Epithelial cell of esophagus (primary cell): ENCODE results near the gene MMP24OS.
A peak's percentile ranks its signal among the peaks of the same experiment; 100 is the strongest.

Experiments
- DNase-seq: peaks from one replicate; pipeline ENCODE4 v3.0.0; 2010; ENCODE audit warnings: low read depth
- H3K4me3 ChIP-seq: 2 replicates; pipeline ENCODE4 v1.5.1; 2011; ENCODE audit warnings: mild to moderate bottlenecking, low read length, control low read depth
- CTCF ChIP-seq: IDR thresholded peaks from 2 replicates; pipeline ENCODE4 v1.5.1; 2011; ENCODE audit warnings: low read depth, mild to moderate bottlenecking, low read length, control low read depth, inconsistent platforms; ENCODE audit not compliant: insufficient read depth; ENCODE audit errors: missing control alignments

Gene MMP24OS

GRCh38 chr20:35304956-35305355, 27.0 kb upstream of the MMP24OS start:
- DNase-seq, result no peak
- H3K4me3 ChIP-seq, result no peak overlapping the region
- TF ChIP-seq CTCF, result no peak

GRCh38 chr20:35303735-35304491, 26.0 kb upstream of the MMP24OS start:
- DNase-seq, result peak; percentile 92
- H3K4me3 ChIP-seq, result no peak overlapping the region
- peak; percentile 91 for TF ChIP-seq CTCF

GRCh38 chr20:35303382-35303734, 25.4 kb upstream of the MMP24OS start:
- no peak overlapping the region for H3K4me3 ChIP-seq
- no peak for DNase-seq
- TF ChIP-seq CTCF, result no peak

GRCh38 chr20:35302421-35303335, 24.8 kb upstream of the MMP24OS start:
- H3K4me3 ChIP-seq, result no peak overlapping the region
- peak; percentile 52 for DNase-seq
- no peak for TF ChIP-seq CTCF

- DNase-seq, result no peak
- TF ChIP-seq CTCF, result no peak
- H3K4me3 ChIP-seq, result no peak overlapping the region
Measured at GRCh38 chr20:35301426-35301825, 23.5 kb upstream of the MMP24OS start.

GRCh38 chr20:35300469-35301262, 22.7 kb upstream of the MMP24OS start:
- no peak for TF ChIP-seq CTCF
- H3K4me3 ChIP-seq, result no peak overlapping the region
- no peak for DNase-seq
